MCF 10A (cell line): Measurements from ENCODE around the gene AQP10. TPM values are rescaled to one million over a fixed set of nuclear protein-coding genes. Genes with fewer than 3 reads are reported as not detected.

Experiments
- BruUV-seq: library from RNA; stranded (reverse); fragments of 400-500 nt; replicated peaks from 2 replicates; lab custom pipeline; 2021; lab: Mats Ljungman, UMichigan
- CTCF ChIA-PET: fragments of 300-600 bp; sonication (Branson Sonifier 250); formaldehyde crosslinking; extraction: SDS; loops from one replicate; lab custom pipeline; 2021; ENCODE audit warnings: antibody characterized with exemption, inconsistent platforms; lab: Yijun Ruan, JAX
- POLR2A ChIA-PET: fragments of 300-600, 350-650 bp; sonication (Branson Sonifier 250); formaldehyde crosslinking; extraction: SDS; loops from one replicate; lab custom pipeline; 2020; ENCODE audit warnings: antibody characterized with exemption, inconsistent platforms; lab: Yijun Ruan, JAX
- DNase-seq: peaks from one replicate; pipeline ENCODE4 v3.0.0-alpha.2; 2018; ENCODE audit not compliant: unreplicated experiment
- H3K27ac Mint-ChIP-seq: one replicate; pipeline ENCODE4 v1.8.0; 2022; ENCODE audit warnings: mild to moderate bottlenecking, low read depth, mixed read lengths; ENCODE audit not compliant: unreplicated experiment
- H3K27me3 Mint-ChIP-seq: one replicate; pipeline ENCODE4 v1.8.0; 2022; ENCODE audit warnings: mixed read lengths; ENCODE audit not compliant: insufficient read depth, unreplicated experiment
- H3K36me3 Mint-ChIP-seq: one replicate; pipeline ENCODE4 v1.8.0; 2022; ENCODE audit warnings: mild to moderate bottlenecking, moderate library complexity, mixed read lengths; ENCODE audit not compliant: insufficient read depth, unreplicated experiment
- H3K4me1 Mint-ChIP-seq: one replicate; pipeline ENCODE4 v1.8.0; 2022; ENCODE audit warnings: mixed read lengths; ENCODE audit not compliant: insufficient read depth, unreplicated experiment
- H3K4me3 Mint-ChIP-seq: one replicate; pipeline ENCODE4 v1.8.0; 2022; ENCODE audit warnings: mild to moderate bottlenecking, moderate library complexity, mixed read lengths; ENCODE audit not compliant: unreplicated experiment
- H3K9me3 Mint-ChIP-seq: one replicate; pipeline ENCODE4 v1.8.0; 2022; ENCODE audit warnings: mixed read lengths; ENCODE audit not compliant: unreplicated experiment
- intact Hi-C: fragments of 100-400 bp; cut with micrococcal nuclease; formaldehyde crosslinking; loops from 2 replicates; pipeline ENCODE4 v1.14.1; 2022
- total RNA-seq: library from RNA; stranded (reverse); gene quantifications from 2 replicates; pipeline ENCODE4 v1.2.3, GENCODE V29; 2022
- TF ChIP-seq, protein P1 (sequence below): fragments of 200-600 bp; IDR thresholded peaks from one replicate; pipeline ENCODE4 v1.8.0; 2022; ENCODE audit warnings: antibody characterized with exemption, mild to moderate bottlenecking; ENCODE audit not compliant: unreplicated experiment

Gene AQP10
- total RNA-seq, 1 experiment from 2014 or later = not detected

DNA sequence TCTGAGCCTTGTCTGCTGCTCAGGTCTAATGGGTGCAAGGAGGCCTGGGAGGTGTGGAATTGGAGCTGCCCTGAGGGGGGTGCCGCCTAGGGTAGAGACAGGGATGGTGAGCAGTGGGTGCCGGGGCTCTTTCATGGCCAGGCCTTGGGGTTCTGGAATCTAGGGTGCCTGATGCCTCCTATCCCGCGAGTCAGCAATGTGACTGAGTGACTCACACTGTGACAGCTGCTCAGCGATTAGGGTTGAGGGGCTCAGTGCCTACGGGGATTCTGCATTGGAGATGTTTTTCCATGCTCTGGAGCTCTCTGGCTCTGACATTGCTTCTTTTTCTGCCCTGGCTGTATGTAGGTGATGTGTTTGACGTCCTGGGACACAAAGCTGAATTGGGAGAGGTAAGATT lies 21.2 kb downstream of the AQP10 start:
- TF ChIP-seq, protein P1, sequence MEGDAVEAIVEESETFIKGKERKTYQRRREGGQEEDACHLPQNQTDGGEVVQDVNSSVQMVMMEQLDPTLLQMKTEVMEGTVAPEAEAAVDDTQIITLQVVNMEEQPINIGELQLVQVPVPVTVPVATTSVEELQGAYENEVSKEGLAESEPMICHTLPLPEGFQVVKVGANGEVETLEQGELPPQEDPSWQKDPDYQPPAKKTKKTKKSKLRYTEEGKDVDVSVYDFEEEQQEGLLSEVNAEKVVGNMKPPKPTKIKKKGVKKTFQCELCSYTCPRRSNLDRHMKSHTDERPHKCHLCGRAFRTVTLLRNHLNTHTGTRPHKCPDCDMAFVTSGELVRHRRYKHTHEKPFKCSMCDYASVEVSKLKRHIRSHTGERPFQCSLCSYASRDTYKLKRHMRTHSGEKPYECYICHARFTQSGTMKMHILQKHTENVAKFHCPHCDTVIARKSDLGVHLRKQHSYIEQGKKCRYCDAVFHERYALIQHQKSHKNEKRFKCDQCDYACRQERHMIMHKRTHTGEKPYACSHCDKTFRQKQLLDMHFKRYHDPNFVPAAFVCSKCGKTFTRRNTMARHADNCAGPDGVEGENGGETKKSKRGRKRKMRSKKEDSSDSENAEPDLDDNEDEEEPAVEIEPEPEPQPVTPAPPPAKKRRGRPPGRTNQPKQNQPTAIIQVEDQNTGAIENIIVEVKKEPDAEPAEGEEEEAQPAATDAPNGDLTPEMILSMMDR = no peak
- intact Hi-C loops = no loop called here
- Mint-ChIP-seq H3K4me3 (no peak overlapping the region), H3K27ac (no peak overlapping the region), H3K27me3 (no peaks in the 10 kb centered on the region), H3K36me3 (peaks cover 52% of the 10 kb centered on the region), H3K9me3 (no peaks in the 10 kb centered on the region), H3K4me1 (peaks cover 6% of the 10 kb centered on the region)
- ChIA-PET POLR2A (interaction anchor here (0.7 to 1.0 kb wide), 2 partner anchors 19 to 96 kb away, joined by 3 read pairs; no protein-coding TSS in a partner anchor), CTCF (interaction anchor here (0.6 to 0.7 kb wide), 3 partner anchors 8 to 203 kb away, joined by 3 to 4 read pairs (median 3); no protein-coding TSS in a partner anchor)
- DNase-seq = no peak
- no TSS peak for BruUV-seq

DNA sequence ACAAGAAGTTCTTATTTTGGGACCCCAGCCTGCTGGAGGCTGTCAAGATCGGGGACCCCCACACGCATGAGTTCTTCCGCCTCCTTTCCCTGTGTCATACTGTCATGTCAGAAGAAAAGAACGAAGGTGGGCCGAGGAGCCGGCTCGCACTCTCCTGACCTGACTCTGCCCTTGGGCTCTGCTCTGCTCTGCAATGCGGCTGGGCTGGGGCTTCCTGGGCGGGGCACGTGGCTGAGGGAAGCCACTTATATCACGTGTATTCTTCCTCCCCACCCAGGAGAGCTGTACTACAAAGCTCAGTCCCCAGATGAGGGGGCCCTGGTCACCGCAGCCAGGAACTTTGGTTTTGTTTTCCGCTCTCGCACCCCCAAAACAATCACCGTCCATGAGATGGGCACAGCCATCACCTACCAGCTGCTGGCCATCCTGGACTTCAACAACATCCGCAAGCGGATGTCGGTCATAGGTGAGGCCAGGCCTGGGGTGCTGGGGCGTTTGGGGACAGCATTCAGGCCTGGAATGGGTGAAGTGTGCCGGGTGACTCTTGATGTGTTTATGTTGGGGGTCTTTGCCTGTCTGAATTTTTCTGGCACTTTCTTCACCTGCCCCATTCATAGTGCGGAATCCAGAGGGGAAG lies 22.1 kb downstream of the AQP10 start:
- H3K9me3 Mint-ChIP-seq = no peaks in the 10 kb centered on the region
- CTCF ChIA-PET = interaction anchor here (0.5 to 5.4 kb wide), 3 partner anchors 8 to 536 kb away, joined by 3 to 63 read pairs (median 4); no protein-coding TSS in a partner anchor
- POLR2A ChIA-PET = no interaction called here
- DNase-seq = no peak
- peaks cover 6% of the 10 kb centered on the region for H3K4me1 Mint-ChIP-seq
- no peak overlapping the region for H3K27ac Mint-ChIP-seq
- intact Hi-C loops = no loop called here
- TF ChIP-seq, protein P1 = no peak
- no peaks in the 10 kb centered on the region for H3K27me3 Mint-ChIP-seq
- H3K4me3 Mint-ChIP-seq = no peak overlapping the region
- H3K36me3 Mint-ChIP-seq = peaks cover 51% of the 10 kb centered on the region
- no TSS peak for BruUV-seq

DNA sequence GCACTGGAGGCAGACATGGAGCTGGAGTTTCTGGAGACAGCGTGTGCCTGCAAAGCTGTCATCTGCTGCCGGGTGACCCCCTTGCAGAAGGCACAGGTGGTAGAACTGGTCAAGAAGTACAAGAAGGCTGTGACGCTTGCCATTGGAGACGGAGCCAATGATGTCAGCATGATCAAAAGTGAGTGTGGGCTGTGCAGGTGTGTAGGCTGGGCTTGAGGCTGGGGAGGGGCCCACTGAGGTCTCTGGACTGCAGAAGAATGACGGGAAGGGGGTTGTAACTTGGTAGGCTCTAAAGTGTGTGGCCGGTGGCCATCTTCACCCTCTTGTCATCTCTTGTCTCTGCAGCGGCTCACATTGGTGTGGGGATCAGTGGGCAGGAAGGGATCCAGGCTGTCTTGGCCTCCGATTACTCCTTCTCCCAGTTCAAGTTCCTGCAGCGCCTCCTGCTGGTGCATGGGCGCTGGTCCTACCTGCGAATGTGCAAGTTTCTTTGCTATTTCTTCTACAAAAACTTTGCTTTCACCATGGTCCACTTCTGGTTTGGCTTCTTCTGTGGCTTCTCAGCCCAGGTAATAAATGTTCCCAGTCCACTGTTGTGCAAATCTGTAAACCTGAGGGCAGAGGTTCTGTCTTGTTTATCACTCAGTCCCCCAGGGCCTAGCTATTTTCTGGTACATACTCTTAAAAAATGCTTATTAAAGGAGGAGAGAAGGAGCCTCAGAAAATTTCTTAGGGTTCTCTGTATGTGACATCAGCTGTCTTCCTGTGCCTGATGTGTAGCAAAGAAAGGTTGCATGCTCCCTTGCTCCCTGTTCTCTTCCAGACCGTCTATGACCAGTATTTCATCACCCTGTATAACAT lies 24.3 kb downstream of the AQP10 start:
- Mint-ChIP-seq H3K36me3 (peaks cover 57% of the 10 kb centered on the region), H3K27me3 (no peaks in the 10 kb centered on the region), H3K9me3 (no peaks in the 10 kb centered on the region), H3K27ac (no peak overlapping the region), H3K4me3 (no peak overlapping the region), H3K4me1 (peaks cover 6% of the 10 kb centered on the region)
- POLR2A ChIA-PET = interaction anchor here (0.6 kb wide), 1 partner anchor 19 kb away, joined by 5 read pairs; no protein-coding TSS in a partner anchor
- BruUV-seq = no TSS peak
- intact Hi-C loops = no loop called here
- peak; percentile 66 for DNase-seq
- CTCF ChIA-PET = interaction anchor here (0.6 to 5.4 kb wide), 11 partner anchors 9 to 202 kb away, joined by 3 to 63 read pairs (median 4); no protein-coding TSS in a partner anchor
- TF ChIP-seq, protein P1 = peak; percentile 86
